ENCODE data around the gene DNAI1.

DNA sequence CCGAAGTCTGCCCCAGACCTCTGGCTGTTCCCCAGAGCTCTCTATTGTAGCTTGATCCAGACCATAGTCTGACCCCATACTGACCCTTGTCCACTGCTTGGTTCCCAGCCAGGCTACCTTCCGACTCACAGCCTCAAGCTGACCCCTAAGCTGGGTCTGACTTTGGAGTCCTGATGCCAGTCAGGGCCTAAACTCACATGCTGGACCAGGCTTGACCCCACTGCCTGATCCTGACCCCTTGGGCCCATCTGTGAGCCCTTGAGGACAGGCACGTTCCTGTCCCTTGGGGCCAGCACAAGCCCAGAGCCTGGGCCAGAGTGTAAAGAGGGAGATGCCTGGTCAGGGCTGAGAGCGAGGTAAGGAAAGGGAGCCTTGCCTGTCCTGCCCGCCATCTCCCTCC lies 96.9 kb downstream of the DNAI1 start:
- TF ChIP-seq ZNF282 (IDR thresholded peaks at IDR 0.05; ENCODE audit: partially characterized antibody): no peak
- no peak for TF ChIP-seq ZFP36L1 (CRISPR knock-in tag; IDR thresholded peaks at IDR 0.05)
- TF ChIP-seq ZNF382 (CRISPR knock-in tag; IDR thresholded peaks at IDR 0.05; ENCODE audit: borderline replicate concordance): no peak

Data from HepG2 (cell line).